ENCODE data around the gene TLL2. TPM values are rescaled to one million over a fixed set of nuclear protein-coding genes. Genes with fewer than 3 reads are reported as not detected.

The TLL2 gene
- polyA plus RNA-seq, 3 donors: not detected

- Histone ChIP-seq H3K4me2 (replicated peaks; ENCODE audit: extremely low read depth, low read length, poor library complexity, severe bottlenecking) (no peak overlapping the region), H3K27ac (ENCODE audit: low read depth in 1 of 2, low read length in 2 of 2) (no peak overlapping the region), H4K20me1 (ENCODE audit: insufficient read depth, low read length) (no peaks in the 10 kb centered on the region), H3K79me2 (ENCODE audit: insufficient read depth, low read length) (no peaks in the 10 kb centered on the region), H3K4me1 (ENCODE audit: control insufficient read depth in 1 of 2, insufficient read depth in 2 of 2, low read length in 2 of 2) (no peaks in the 10 kb centered on the region), H3K4me3 (replicated peaks in 1 of 3; ENCODE audit: low read depth in 2 of 3, low read length in 3 of 3) (no peak overlapping the region), H3K36me3 (replicated peaks in 1 of 2; ENCODE audit: control insufficient read depth in 1 of 2, insufficient read depth in 2 of 2, low read length in 2 of 2) (no peaks in the 10 kb centered on the region), H3K9ac (ENCODE audit: insufficient read depth, low read length, poor library complexity, severe bottlenecking) (no peak overlapping the region), H3K9me3 (replicated peaks in 1 of 2; ENCODE audit: control insufficient read depth in 1 of 2, insufficient read depth in 1 of 2, low read length in 2 of 2) (no peaks in the 10 kb centered on the region), H2AFZ (ENCODE audit: insufficient read depth, low read depth, low read length, poor library complexity, severe bottlenecking) (no peak overlapping the region), H3K27me3 (ENCODE audit: control insufficient read depth in 2 of 2, insufficient read depth in 2 of 2, low read length in 2 of 2) (no peaks in the 10 kb centered on the region)
- no peak overlapping the region for H3K4me3 Mint-ChIP-seq
- intact Hi-C loops (cut with micrococcal nuclease): no loop called here
- H3K4me1 Mint-ChIP-seq: no peaks in the 10 kb centered on the region
- no peak for DNase-seq
- no peak overlapping the region for H3K27ac Mint-ChIP-seq
- no peaks in the 10 kb centered on the region for H3K36me3 Mint-ChIP-seq
- peaks cover 1 to 8% (median 6%) of the 10 kb centered on the region in 3 donors for H3K27me3 Mint-ChIP-seq (ENCODE audit: low read depth in 3 of 3)
- 95% methylated on average over 6 of the region's 6 CpGs for WGBS (ENCODE audit: insufficient coverage)
- H3K9me3 Mint-ChIP-seq: no peaks in the 10 kb centered on the region
- TF ChIP-seq CTCF (IDR thresholded peaks at IDR 0.05): no peak
These were observed 154.1 kb downstream of the TLL2 start for GRCh38 chr10:96359616-96360015.

GRCh38 chr10:96358851-96359540 is 154.7 kb downstream of the TLL2 start, which contains the start of gene OPALIN:
Gene OPALIN, minus strand, starts transcription at chr10:96359002. Its CDS starts 106 bp downstream, at chr10:96358896.
- Mint-ChIP-seq H3K4me3 (no peak within 1 kb of the TSS), H3K27me3 (ENCODE audit: low read depth in 3 of 3) (peaks cover 1 to 6% (median 6%) of the 10 kb centered on the region in 3 donors), H3K4me1 (no peaks in the 10 kb centered on the region), H3K36me3 (no peaks in the 10 kb centered on the region), H3K9me3 (no peaks in the 10 kb centered on the region), H3K27ac (no peak within 1 kb of the TSS)
- Histone ChIP-seq H3K79me2 (ENCODE audit: insufficient read depth, low read length) (no peaks in the 10 kb centered on the region), H3K4me1 (ENCODE audit: control insufficient read depth in 1 of 2, insufficient read depth in 2 of 2, low read length in 2 of 2) (no peaks in the 10 kb centered on the region), H3K4me2 (replicated peaks; ENCODE audit: extremely low read depth, low read length, poor library complexity, severe bottlenecking) (no peak within 1 kb of the TSS), H4K20me1 (ENCODE audit: insufficient read depth, low read length) (no peaks in the 10 kb centered on the region), H3K27me3 (ENCODE audit: control insufficient read depth in 2 of 2, insufficient read depth in 2 of 2, low read length in 2 of 2) (no peaks in the 10 kb centered on the region), H3K9me3 (replicated peaks in 1 of 2; ENCODE audit: control insufficient read depth in 1 of 2, insufficient read depth in 1 of 2, low read length in 2 of 2) (no peaks in the 10 kb centered on the region), H3K4me3 (replicated peaks in 1 of 3; ENCODE audit: low read depth in 2 of 3, low read length in 3 of 3) (no peak within 1 kb of the TSS), H2AFZ (ENCODE audit: insufficient read depth, low read depth, low read length, poor library complexity, severe bottlenecking) (no peak within 1 kb of the TSS), H3K36me3 (replicated peaks in 1 of 2; ENCODE audit: control insufficient read depth in 1 of 2, insufficient read depth in 2 of 2, low read length in 2 of 2) (no peaks in the 10 kb centered on the region), H3K27ac (ENCODE audit: low read depth in 1 of 2, low read length in 2 of 2) (no peak within 1 kb of the TSS), H3K9ac (ENCODE audit: insufficient read depth, low read length, poor library complexity, severe bottlenecking) (no peak within 1 kb of the TSS)
- no peak for DNase-seq
- no peak for TF ChIP-seq CTCF (IDR thresholded peaks at IDR 0.05)
- 95% methylated on average over 5 of the region's 7 CpGs for WGBS (ENCODE audit: insufficient coverage)
- intact Hi-C loops (cut with micrococcal nuclease): no loop called here
